Measurements from ENCODE around the gene NDUFS5.

DNA sequence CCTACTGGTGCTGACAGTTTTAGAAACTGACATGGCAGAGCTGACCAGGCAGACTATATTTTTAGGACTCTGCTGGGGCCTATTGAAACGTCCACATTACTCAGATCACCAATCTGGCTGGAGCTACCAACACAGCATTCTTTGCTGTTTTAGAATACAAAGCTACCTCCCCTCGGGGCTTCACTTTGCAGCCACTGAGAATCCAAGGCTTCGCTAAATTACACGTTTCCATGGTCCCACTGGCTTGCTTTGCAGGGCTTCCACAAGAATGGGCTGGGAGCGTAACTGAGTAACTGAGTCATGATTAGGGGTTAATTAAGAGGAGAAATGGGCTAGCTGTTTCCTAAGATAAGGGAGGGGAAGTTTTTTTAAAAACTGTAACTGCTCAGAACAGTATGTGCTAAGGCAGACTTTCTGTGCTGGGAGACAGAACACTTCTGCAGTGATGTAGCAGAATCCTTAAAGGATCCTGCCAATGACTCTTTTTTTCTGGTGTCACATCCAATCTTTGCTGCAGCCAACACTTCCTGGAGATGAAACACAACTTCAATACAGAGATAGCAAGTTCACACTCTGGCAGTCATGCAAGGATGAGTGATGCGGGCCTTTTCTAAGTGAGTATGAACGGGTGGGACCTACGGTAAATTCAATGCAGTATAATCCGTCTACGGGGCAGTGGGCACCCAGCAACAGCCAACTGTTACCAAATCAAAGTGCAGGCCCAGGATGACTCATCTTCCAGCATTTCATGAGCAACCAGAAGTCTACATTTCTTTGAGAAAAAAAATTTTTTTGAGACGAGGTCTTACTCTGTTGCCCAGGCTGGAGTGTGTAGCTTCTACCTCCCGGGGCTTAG lies 21.5 kb downstream of the NDUFS5 start:
- no peak for TF ChIP-seq CTCF (IDR thresholded peaks at IDR 0.05)
- peak; percentile 21 to 33 for TF ChIP-seq POLR2AphosphoS5 (IDR thresholded peaks at IDR 0.05; ENCODE audit: insufficient read depth in 1 of 2, low read depth in 1 of 2)
